Endothelial cell of hepatic sinusoid (primary cell): ENCODE data around the gene SLC2A4RG.
"Not testable (repeated sequence)": the region's sequence is repeated elsewhere in the genome, so short reads cannot be mapped to it uniquely, and the experiment has no call there.

Experiments used
- in situ Hi-C: cut with HindIII; loops from 2 replicates; pipeline ENCODE4 v1.10.0; 2017; ENCODE audit warnings: low sequenced_read_pairs

Gene SLC2A4RG

GRCh38 chr20:63709149-63709527, 30.4 kb upstream of the SLC2A4RG start:
- in situ Hi-C loops = no loop called here

- in situ Hi-C loops = no loop called here
Measured at GRCh38 chr20:63711085-63711645, 28.4 kb upstream of the SLC2A4RG start.

- in situ Hi-C loops = no loop called here
Measured at GRCh38 chr20:63712191-63712590, 27.4 kb upstream of the SLC2A4RG start.

- in situ Hi-C loops = no loop called here
Measured at GRCh38 chr20:63714858-63715257, 24.7 kb upstream of the SLC2A4RG start.

GRCh38 chr20:63718996-63719395, 20.6 kb upstream of the SLC2A4RG start:
- in situ Hi-C loops = no loop called here

GRCh38 chr20:63722967-63723622, 16.5 kb upstream of the SLC2A4RG start:
- in situ Hi-C loops = not testable (repeated sequence)

- in situ Hi-C loops = not testable (repeated sequence)
Measured at GRCh38 chr20:63730189-63730733, 9.3 kb upstream of the SLC2A4RG start.

GRCh38 chr20:63731410-63731809, 8.2 kb upstream of the SLC2A4RG start:
- in situ Hi-C loops = no loop called here

GRCh38 chr20:63732118-63733095, 7.2 kb upstream of the SLC2A4RG start:
- in situ Hi-C loops = no loop called here

GRCh38 chr20:63733117-63733516, 6.5 kb upstream of the SLC2A4RG start:
- in situ Hi-C loops = no loop called here

- in situ Hi-C loops = no loop called here
Measured at GRCh38 chr20:63733579-63734081, 5.9 kb upstream of the SLC2A4RG start.

- in situ Hi-C loops = no loop called here
Measured at GRCh38 chr20:63734111-63734945, 5.2 kb upstream of the SLC2A4RG start.

- in situ Hi-C loops = no loop called here
Measured at GRCh38 chr20:63734946-63735858, 4.4 kb upstream of the SLC2A4RG start.

GRCh38 chr20:63735859-63736718, 3.5 kb upstream of the SLC2A4RG start, which contains the start of gene LIME1:
LIME1 (plus strand) TSS chr20:63736664; CDS start chr20:63737550, 886 bp downstream.
- in situ Hi-C loops = no loop called here

- in situ Hi-C loops = no loop called here
Measured at GRCh38 chr20:63736893-63737694, 2.5 kb upstream of the SLC2A4RG start.

GRCh38 chr20:63737695-63737944, 2.0 kb upstream of the SLC2A4RG start:
- in situ Hi-C loops = no loop called here

GRCh38 chr20:63737945-63738686, 1.5 kb upstream of the SLC2A4RG start:
- in situ Hi-C loops = no loop called here
